Transverse colon (tissue), 4 donors: ENCODE data around the gene ZMYM4.

Source experiments
- EP300 ChIP-seq: sonication (generic); formaldehyde crosslinking; IDR thresholded peaks from one replicate; pipeline ENCODE4 v1.6.1; 2017; ENCODE audit warnings: antibody characterized with exemption, low read depth
- POLR2AphosphoS5 ChIP-seq, 3 donors: sonication (generic); formaldehyde crosslinking; IDR thresholded peaks; one replicate each; pipeline ENCODE4 v1.6.1; 2016; ENCODE audit warnings: antibody characterized with exemption in 3 of 3
- TF ChIP-seq, protein P1 (sequence below), 5 experiments: fragments of 200-600 bp in 3 of 5; fragments of 450-650 bp in 2 of 5; sonication (generic) in 3 of 5; IDR thresholded peaks; 1 replicate in 2 of 5; 2 replicates in 3 of 5; pipeline ENCODE4 v1.5.1; 2016 to 2017; ENCODE audit warnings: antibody characterized with exemption in 5 of 5, inconsistent platforms in 3 of 5, mild to moderate bottlenecking in 2 of 5, moderate library complexity in 1 of 5

DNA sequence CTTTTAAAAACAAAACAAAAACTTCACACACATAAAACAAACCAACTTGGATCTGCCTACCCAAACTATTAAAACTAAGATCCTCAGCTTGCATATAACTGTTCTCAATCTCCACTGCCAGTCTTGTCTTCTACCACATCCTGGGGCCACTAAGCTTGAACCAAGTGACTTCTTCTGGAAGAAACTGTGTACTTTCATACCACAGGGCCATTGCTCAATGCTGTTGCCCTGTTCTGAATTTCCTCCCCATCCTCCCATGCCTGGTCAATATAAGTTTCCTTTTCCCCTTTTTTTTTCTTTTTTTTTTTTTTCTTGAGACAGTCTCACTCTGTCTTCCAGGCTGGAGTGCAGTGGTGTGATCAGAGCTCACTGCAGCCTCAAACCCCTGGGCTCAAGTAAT, 178.8 kb downstream of the ZMYM4 start:
- TF ChIP-seq, protein P1, sequence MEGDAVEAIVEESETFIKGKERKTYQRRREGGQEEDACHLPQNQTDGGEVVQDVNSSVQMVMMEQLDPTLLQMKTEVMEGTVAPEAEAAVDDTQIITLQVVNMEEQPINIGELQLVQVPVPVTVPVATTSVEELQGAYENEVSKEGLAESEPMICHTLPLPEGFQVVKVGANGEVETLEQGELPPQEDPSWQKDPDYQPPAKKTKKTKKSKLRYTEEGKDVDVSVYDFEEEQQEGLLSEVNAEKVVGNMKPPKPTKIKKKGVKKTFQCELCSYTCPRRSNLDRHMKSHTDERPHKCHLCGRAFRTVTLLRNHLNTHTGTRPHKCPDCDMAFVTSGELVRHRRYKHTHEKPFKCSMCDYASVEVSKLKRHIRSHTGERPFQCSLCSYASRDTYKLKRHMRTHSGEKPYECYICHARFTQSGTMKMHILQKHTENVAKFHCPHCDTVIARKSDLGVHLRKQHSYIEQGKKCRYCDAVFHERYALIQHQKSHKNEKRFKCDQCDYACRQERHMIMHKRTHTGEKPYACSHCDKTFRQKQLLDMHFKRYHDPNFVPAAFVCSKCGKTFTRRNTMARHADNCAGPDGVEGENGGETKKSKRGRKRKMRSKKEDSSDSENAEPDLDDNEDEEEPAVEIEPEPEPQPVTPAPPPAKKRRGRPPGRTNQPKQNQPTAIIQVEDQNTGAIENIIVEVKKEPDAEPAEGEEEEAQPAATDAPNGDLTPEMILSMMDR (IDR thresholded peaks at IDR 0.05), result no peak
- TF ChIP-seq POLR2AphosphoS5 (IDR thresholded peaks at IDR 0.05) (no peak), EP300 (no peak)
